Nephron progenitor cell (in vitro differentiated cells): ENCODE results near the gene OR5C1.

Experiments used
- DNase-seq: peaks from one replicate; pipeline ENCODE4 v3.0.0; 2021
- H3K27ac Mint-ChIP-seq: 2 replicates; pipeline ENCODE4 v1.8.0; 2021; ENCODE audit warnings: mild to moderate bottlenecking, moderate library complexity, mixed read lengths
- H3K27me3 Mint-ChIP-seq: 2 replicates; pipeline ENCODE4 v1.8.0; 2021; ENCODE audit warnings: mild to moderate bottlenecking, low read depth, mixed read lengths; ENCODE audit not compliant: poor library complexity
- H3K36me3 Mint-ChIP-seq: 2 replicates; pipeline ENCODE4 v1.8.0; 2021; ENCODE audit warnings: low read depth, mixed read lengths
- H3K4me1 Mint-ChIP-seq: 2 replicates; pipeline ENCODE4 v1.8.0; 2021; ENCODE audit warnings: mixed read lengths
- H3K4me3 Mint-ChIP-seq: 2 replicates; pipeline ENCODE4 v1.8.0; 2021; ENCODE audit warnings: mild to moderate bottlenecking, moderate library complexity, mixed read lengths
- H3K9me3 Mint-ChIP-seq: 2 replicates; pipeline ENCODE4 v1.8.0; 2021; ENCODE audit warnings: mild to moderate bottlenecking, moderate library complexity, mixed read lengths
- CTCF ChIP-seq: fragments of 200-600 bp; sonication (generic); IDR thresholded peaks from 2 replicates; pipeline ENCODE4 v1.5.0; 2021; ENCODE audit warnings: antibody characterized with exemption

Gene OR5C1

GRCh38 chr9:122816163-122816867, 27.6 kb downstream of the OR5C1 start:
- no peak overlapping the region for H3K4me3 Mint-ChIP-seq
- peaks cover 7% of the 10 kb centered on the region for H3K4me1 Mint-ChIP-seq
- DNase-seq: no peak
- no peaks in the 10 kb centered on the region for H3K9me3 Mint-ChIP-seq
- H3K27ac Mint-ChIP-seq: peak overlapping the region; percentile 20
- H3K36me3 Mint-ChIP-seq: peaks cover 33% of the 10 kb centered on the region
- peaks cover 2% of the 10 kb centered on the region for H3K27me3 Mint-ChIP-seq
- TF ChIP-seq CTCF: no peak

GRCh38 chr9:122819326-122819725, 30.6 kb downstream of the OR5C1 start:
- Mint-ChIP-seq H3K27ac (no peak overlapping the region), H3K4me1 (peaks cover 4% of the 10 kb centered on the region), H3K4me3 (no peak overlapping the region), H3K27me3 (peaks cover 2% of the 10 kb centered on the region), H3K36me3 (peaks cover 42% of the 10 kb centered on the region), H3K9me3 (no peaks in the 10 kb centered on the region)
- TF ChIP-seq CTCF: no peak
- no peak for DNase-seq

GRCh38 chr9:122819791-122820489, 31.2 kb downstream of the OR5C1 start:
- no peak overlapping the region for H3K4me3 Mint-ChIP-seq
- no peaks in the 10 kb centered on the region for H3K9me3 Mint-ChIP-seq
- peaks cover 48% of the 10 kb centered on the region for H3K36me3 Mint-ChIP-seq
- DNase-seq: no peak
- no peak for TF ChIP-seq CTCF
- peaks cover 2% of the 10 kb centered on the region for H3K27me3 Mint-ChIP-seq
- H3K4me1 Mint-ChIP-seq: peaks cover 4% of the 10 kb centered on the region
- peak overlapping the region; percentile 37 for H3K27ac Mint-ChIP-seq

DNA sequence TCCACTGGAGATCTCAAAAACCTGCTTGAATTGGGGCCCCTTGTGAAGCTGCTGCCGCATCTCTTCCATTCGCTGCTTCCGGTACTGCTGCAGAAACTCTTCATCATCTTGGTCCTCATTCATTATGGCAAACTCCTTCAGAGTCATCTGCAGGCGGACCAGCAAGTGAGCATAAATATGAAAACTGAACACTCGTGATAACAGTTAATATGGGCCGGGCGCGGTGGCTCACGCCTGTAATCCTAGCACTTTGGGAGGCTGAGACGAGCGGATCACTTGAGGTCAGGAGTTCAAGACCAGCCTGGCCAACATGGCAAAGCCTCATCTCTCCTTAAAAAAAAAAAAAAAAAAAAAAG, 31.7 kb downstream of the OR5C1 start:
- DNase-seq: no peak
- TF ChIP-seq CTCF: no peak
- peaks cover 2% of the 10 kb centered on the region for H3K27me3 Mint-ChIP-seq
- H3K27ac Mint-ChIP-seq: peak overlapping the region; percentile 37
- no peaks in the 10 kb centered on the region for H3K9me3 Mint-ChIP-seq
- peaks cover 4% of the 10 kb centered on the region for H3K4me1 Mint-ChIP-seq
- no peak overlapping the region for H3K4me3 Mint-ChIP-seq
- H3K36me3 Mint-ChIP-seq: peaks cover 44% of the 10 kb centered on the region

DNA sequence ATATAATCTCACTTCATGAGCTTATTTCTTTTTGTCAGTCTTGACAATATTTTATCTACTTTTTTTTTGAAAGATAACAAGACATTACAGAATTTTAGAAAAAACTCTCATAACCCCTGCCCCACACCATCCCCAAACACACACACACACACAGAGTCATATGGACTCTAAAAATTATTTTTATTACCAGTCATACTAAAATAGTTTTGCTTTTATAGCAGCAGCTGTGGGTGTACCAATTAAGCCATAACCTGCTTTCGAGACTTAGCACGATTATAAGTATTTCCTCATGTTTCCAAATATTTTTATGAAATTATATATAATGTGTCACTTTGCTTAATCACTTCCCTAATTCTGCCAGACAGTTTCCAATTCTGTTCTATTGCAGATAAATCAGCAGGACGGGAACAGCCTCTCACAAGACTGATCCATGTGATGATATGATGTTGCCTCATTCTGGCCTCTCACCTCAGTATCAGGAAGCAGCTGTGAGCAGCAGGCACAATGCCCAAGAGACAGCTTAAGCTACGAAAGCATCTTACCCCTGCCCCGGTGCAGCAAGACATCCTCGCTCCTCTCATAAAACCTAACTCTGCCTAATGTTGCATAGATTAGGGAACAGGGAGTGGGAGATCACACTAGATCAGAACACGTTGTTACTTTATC, 32.7 kb downstream of the OR5C1 start:
- H3K4me3 Mint-ChIP-seq: no peak overlapping the region
- H3K36me3 Mint-ChIP-seq: peaks cover 42% of the 10 kb centered on the region
- peaks cover 2% of the 10 kb centered on the region for H3K27me3 Mint-ChIP-seq
- TF ChIP-seq CTCF: no peak
- peak overlapping the region; percentile 35 for H3K27ac Mint-ChIP-seq
- peaks cover 8% of the 10 kb centered on the region for H3K4me1 Mint-ChIP-seq
- no peak for DNase-seq
- no peaks in the 10 kb centered on the region for H3K9me3 Mint-ChIP-seq
